HEK293 (cell line): ENCODE data around the gene TPST1.

Experiments
- RBAK ChIP-seq: fragments of 450-650 bp; formaldehyde crosslinking; IDR thresholded peaks from 2 replicates; pipeline ENCODE4 v1.5.1; 2016; ENCODE audit warnings: missing biosample characterization, missing genetic modification characterization
- ZBTB20 ChIP-seq: fragments of 450-650 bp; formaldehyde crosslinking; IDR thresholded peaks from 2 replicates; pipeline ENCODE4 v1.5.1; 2016; ENCODE audit warnings: missing biosample characterization, missing genetic modification characterization
- TF ChIP-seq, protein P1 (sequence below): fragments of 450-650 bp; formaldehyde crosslinking; IDR thresholded peaks from 2 replicates; pipeline ENCODE4 v1.5.1; 2016; ENCODE audit warnings: missing biosample characterization, missing genetic modification characterization
- TF ChIP-seq, protein P2 (sequence below): fragments of 450-650 bp; formaldehyde crosslinking; IDR thresholded peaks from 2 replicates; pipeline ENCODE4 v1.5.1; 2016; ENCODE audit warnings: missing biosample characterization, missing genetic modification characterization
- TF ChIP-seq, protein P3 (sequence below): fragments of 450-650 bp; formaldehyde crosslinking; IDR thresholded peaks from 2 replicates; pipeline ENCODE4 v1.5.1; 2016; ENCODE audit warnings: missing biosample characterization, missing genetic modification characterization

DNA sequence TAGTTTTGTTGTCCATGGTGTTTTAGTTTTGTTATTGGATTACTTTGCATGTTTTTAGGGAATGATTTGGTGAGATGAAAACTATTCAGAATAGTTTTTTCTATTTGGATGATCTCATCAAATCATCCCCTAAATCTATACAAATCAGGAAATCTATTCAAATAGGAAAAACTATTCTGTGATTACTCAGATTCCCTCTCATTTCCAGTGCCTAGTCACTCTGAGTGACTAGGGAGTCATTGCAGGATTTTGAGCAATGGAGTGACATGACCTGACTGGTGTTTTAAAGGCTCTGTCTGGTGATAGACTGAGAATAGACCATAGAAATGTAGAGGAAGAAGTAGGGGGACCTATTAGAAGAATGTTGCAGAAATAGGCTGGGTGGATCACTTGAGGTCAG, 72.4 kb downstream of the TPST1 start:
- no peak for TF ChIP-seq RBAK (tag by site-specific recombination)
- TF ChIP-seq, protein P1, sequence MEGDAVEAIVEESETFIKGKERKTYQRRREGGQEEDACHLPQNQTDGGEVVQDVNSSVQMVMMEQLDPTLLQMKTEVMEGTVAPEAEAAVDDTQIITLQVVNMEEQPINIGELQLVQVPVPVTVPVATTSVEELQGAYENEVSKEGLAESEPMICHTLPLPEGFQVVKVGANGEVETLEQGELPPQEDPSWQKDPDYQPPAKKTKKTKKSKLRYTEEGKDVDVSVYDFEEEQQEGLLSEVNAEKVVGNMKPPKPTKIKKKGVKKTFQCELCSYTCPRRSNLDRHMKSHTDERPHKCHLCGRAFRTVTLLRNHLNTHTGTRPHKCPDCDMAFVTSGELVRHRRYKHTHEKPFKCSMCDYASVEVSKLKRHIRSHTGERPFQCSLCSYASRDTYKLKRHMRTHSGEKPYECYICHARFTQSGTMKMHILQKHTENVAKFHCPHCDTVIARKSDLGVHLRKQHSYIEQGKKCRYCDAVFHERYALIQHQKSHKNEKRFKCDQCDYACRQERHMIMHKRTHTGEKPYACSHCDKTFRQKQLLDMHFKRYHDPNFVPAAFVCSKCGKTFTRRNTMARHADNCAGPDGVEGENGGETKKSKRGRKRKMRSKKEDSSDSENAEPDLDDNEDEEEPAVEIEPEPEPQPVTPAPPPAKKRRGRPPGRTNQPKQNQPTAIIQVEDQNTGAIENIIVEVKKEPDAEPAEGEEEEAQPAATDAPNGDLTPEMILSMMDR (tag by site-specific recombination), result no peak
- TF ChIP-seq, protein P2, sequence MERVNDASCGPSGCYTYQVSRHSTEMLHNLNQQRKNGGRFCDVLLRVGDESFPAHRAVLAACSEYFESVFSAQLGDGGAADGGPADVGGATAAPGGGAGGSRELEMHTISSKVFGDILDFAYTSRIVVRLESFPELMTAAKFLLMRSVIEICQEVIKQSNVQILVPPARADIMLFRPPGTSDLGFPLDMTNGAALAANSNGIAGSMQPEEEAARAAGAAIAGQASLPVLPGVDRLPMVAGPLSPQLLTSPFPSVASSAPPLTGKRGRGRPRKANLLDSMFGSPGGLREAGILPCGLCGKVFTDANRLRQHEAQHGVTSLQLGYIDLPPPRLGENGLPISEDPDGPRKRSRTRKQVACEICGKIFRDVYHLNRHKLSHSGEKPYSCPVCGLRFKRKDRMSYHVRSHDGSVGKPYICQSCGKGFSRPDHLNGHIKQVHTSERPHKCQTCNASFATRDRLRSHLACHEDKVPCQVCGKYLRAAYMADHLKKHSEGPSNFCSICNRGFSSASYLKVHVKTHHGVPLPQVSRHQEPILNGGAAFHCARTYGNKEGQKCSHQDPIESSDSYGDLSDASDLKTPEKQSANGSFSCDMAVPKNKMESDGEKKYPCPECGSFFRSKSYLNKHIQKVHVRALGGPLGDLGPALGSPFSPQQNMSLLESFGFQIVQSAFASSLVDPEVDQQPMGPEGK (tag by site-specific recombination), result no peak
- TF ChIP-seq, protein P3, sequence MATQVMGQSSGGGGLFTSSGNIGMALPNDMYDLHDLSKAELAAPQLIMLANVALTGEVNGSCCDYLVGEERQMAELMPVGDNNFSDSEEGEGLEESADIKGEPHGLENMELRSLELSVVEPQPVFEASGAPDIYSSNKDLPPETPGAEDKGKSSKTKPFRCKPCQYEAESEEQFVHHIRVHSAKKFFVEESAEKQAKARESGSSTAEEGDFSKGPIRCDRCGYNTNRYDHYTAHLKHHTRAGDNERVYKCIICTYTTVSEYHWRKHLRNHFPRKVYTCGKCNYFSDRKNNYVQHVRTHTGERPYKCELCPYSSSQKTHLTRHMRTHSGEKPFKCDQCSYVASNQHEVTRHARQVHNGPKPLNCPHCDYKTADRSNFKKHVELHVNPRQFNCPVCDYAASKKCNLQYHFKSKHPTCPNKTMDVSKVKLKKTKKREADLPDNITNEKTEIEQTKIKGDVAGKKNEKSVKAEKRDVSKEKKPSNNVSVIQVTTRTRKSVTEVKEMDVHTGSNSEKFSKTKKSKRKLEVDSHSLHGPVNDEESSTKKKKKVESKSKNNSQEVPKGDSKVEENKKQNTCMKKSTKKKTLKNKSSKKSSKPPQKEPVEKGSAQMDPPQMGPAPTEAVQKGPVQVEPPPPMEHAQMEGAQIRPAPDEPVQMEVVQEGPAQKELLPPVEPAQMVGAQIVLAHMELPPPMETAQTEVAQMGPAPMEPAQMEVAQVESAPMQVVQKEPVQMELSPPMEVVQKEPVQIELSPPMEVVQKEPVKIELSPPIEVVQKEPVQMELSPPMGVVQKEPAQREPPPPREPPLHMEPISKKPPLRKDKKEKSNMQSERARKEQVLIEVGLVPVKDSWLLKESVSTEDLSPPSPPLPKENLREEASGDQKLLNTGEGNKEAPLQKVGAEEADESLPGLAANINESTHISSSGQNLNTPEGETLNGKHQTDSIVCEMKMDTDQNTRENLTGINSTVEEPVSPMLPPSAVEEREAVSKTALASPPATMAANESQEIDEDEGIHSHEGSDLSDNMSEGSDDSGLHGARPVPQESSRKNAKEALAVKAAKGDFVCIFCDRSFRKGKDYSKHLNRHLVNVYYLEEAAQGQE (tag by site-specific recombination), result no peak
- TF ChIP-seq ZBTB20 (tag by site-specific recombination), result no peak
